HEK293T (cell line): ENCODE results near the gene LY6G5B.

Source experiments
- CTCF ChIA-PET: fragments of 350-600 bp; formaldehyde crosslinking; extraction: SDS; loops from one replicate; lab custom pipeline; 2021; ENCODE audit warnings: antibody characterized with exemption, inconsistent platforms; lab: Yijun Ruan, JAX
- POLR2A ChIA-PET: fragments of 350-600 bp; formaldehyde crosslinking; extraction: SDS; loops from one replicate; lab custom pipeline; 2020; ENCODE audit warnings: antibody characterized with exemption, inconsistent platforms; lab: Yijun Ruan, JAX
- DNase-seq: peaks from one replicate; pipeline ENCODE4 v3.0.0; 2012; ENCODE audit warnings: mixed read lengths; ENCODE audit errors: extremely low spot score
- ARNT ChIP-seq: fragments of 450-650 bp; IDR thresholded peaks from 2 replicates; pipeline ENCODE4 v1.6.1; 2017; ENCODE audit warnings: mild to moderate bottlenecking
- BHLHE40 ChIP-seq: fragments of 450-650 bp; IDR thresholded peaks from 2 replicates; pipeline ENCODE4 v1.6.1; 2016; ENCODE audit warnings: mild to moderate bottlenecking, moderate library complexity, borderline replicate concordance
- CTBP1 ChIP-seq: fragments of 450-650 bp; IDR thresholded peaks from 2 replicates; pipeline ENCODE4 v1.6.1; 2016; ENCODE audit warnings: borderline replicate concordance
- ELF4 ChIP-seq: fragments of 450-650 bp; IDR thresholded peaks from 2 replicates; pipeline ENCODE4 v1.6.1; 2017; ENCODE audit warnings: antibody characterized with exemption
- FOXA1 ChIP-seq: fragments of 450-650 bp; IDR thresholded peaks from 2 replicates; pipeline ENCODE4 v1.6.1; 2016; ENCODE audit warnings: mild to moderate bottlenecking
- FOXK2 ChIP-seq: fragments of 450-650 bp; IDR thresholded peaks from 2 replicates; pipeline ENCODE4 v1.6.1; 2016; ENCODE audit warnings: mild to moderate bottlenecking
- FOXM1 ChIP-seq: fragments of 450-650 bp; IDR thresholded peaks from 2 replicates; pipeline ENCODE4 v1.6.1; 2017; ENCODE audit warnings: mild to moderate bottlenecking, borderline replicate concordance
- HDGF ChIP-seq: fragments of 450-650 bp; IDR thresholded peaks from 2 replicates; pipeline ENCODE4 v1.6.1; 2017; ENCODE audit warnings: antibody characterized with exemption, borderline replicate concordance
- L3MBTL2 ChIP-seq: fragments of 450-650 bp; conservative IDR thresholded peaks from 2 replicates; pipeline ENCODE4 v1.6.1; 2016; ENCODE audit warnings: mild to moderate bottlenecking
- LEF1 ChIP-seq: fragments of 450-650 bp; IDR thresholded peaks from 2 replicates; pipeline ENCODE4 v1.6.1; 2017; ENCODE audit warnings: mild to moderate bottlenecking, borderline replicate concordance
- NFRKB ChIP-seq: fragments of 450-650 bp; IDR thresholded peaks from 2 replicates; pipeline ENCODE4 v1.6.1; 2016; ENCODE audit warnings: mild to moderate bottlenecking, moderate library complexity
- PKNOX1 ChIP-seq: fragments of 450-650 bp; IDR thresholded peaks from 2 replicates; pipeline ENCODE4 v1.6.1; 2016
- SP1 ChIP-seq: fragments of 450-650 bp; IDR thresholded peaks from 2 replicates; pipeline ENCODE4 v1.6.1; 2017
- SUZ12 ChIP-seq: fragments of 450-650 bp; IDR thresholded peaks from 2 replicates; pipeline ENCODE4 v1.6.1; 2016; ENCODE audit warnings: mild to moderate bottlenecking
- TARDBP ChIP-seq: fragments of 450-650 bp; IDR thresholded peaks from 2 replicates; pipeline ENCODE4 v1.6.1; 2016
- ZNF384 ChIP-seq: fragments of 450-650 bp; IDR thresholded peaks from 2 replicates; pipeline ENCODE4 v1.6.1; 2016

Gene LY6G5B

GRCh38 chr6:31631681-31632278, 38.0 kb upstream of the LY6G5B start:
- DNase-seq, result no peak
- POLR2A ChIA-PET, result no interaction called here
- CTCF ChIA-PET, result no interaction called here
- TF ChIP-seq SUZ12, result no peak
- no peak for TF ChIP-seq ELF4
- TF ChIP-seq PKNOX1, result no peak
- no peak for TF ChIP-seq LEF1
- no peak for TF ChIP-seq FOXK2
- TF ChIP-seq FOXA1, result no peak
- no peak for TF ChIP-seq L3MBTL2
- no peak for TF ChIP-seq ARNT
- no peak for TF ChIP-seq NFRKB
- no peak for TF ChIP-seq SP1
- no peak for TF ChIP-seq FOXM1
- TF ChIP-seq BHLHE40, result no peak
- no peak for TF ChIP-seq ZNF384
- no peak for TF ChIP-seq TARDBP
- no peak for TF ChIP-seq CTBP1
- TF ChIP-seq HDGF, result no peak

GRCh38 chr6:31632279-31632946, 37.4 kb upstream of the LY6G5B start:
- ChIA-PET CTCF (no interaction called here), POLR2A (interaction anchor here (0.8 to 1.4 kb wide), 2 partner anchors 10 to 91 kb away, joined by 3 to 4 read pairs; partner anchors contain the start of gene DDX39B)
- TF ChIP-seq ZNF384, result no peak
- no peak for TF ChIP-seq ARNT
- no peak for DNase-seq

- DNase-seq, result no peak
- no peak for TF ChIP-seq TARDBP
- TF ChIP-seq ARNT, result no peak
- POLR2A ChIA-PET, result interaction anchor here (0.8 to 1.4 kb wide), 4 partner anchors 10 to 92 kb away, joined by 3 to 5 read pairs (median 4); partner anchors contain the start of gene DDX39B
- CTCF ChIA-PET, result no interaction called here
These were observed 36.3 kb upstream of the LY6G5B start for GRCh38 chr6:31633447-31633846.

GRCh38 chr6:31634131-31634530, 35.6 kb upstream of the LY6G5B start:
- TF ChIP-seq PKNOX1 (no peak), LEF1 (no peak), TARDBP (no peak), CTBP1 (no peak), SUZ12 (no peak), SP1 (no peak), HDGF (no peak), FOXM1 (no peak), L3MBTL2 (no peak), ARNT (no peak), ZNF384 (no peak), NFRKB (no peak), ELF4 (no peak), BHLHE40 (no peak)
- DNase-seq, result no peak
- ChIA-PET POLR2A (interaction anchor here (1.0 to 2.0 kb wide), 4 partner anchors 9 to 92 kb away, joined by 3 to 11 read pairs (median 4); partner anchors contain the start of genes BAG6 and DDX39B), CTCF (no interaction called here)

GRCh38 chr6:31634969-31635575, 34.7 kb upstream of the LY6G5B start:
- no peak for TF ChIP-seq ZNF384
- TF ChIP-seq LEF1, result no peak
- no peak for TF ChIP-seq SP1
- ChIA-PET CTCF (interaction anchor here (1.1 kb wide), 1 partner anchor 17 kb away, joined by 3 read pairs; no protein-coding TSS in a partner anchor), POLR2A (interaction anchor here (1.0 to 2.0 kb wide), 5 partner anchors 10 to 88 kb away, joined by 3 to 11 read pairs (median 7); partner anchors contain the start of genes ATP6V1G2, BAG6, LY6G5B and NFKBIL1)
- no peak for DNase-seq

- CTCF ChIA-PET, result no interaction called here
- POLR2A ChIA-PET, result interaction anchor here (0.6 to 3.7 kb wide), 10 partner anchors 9 to 90 kb away, joined by 3 to 20 read pairs (median 4); partner anchors contain the start of genes ATP6V1G2, BAG6, C6orf47 and GPANK1
- TF ChIP-seq SUZ12 (no peak), PKNOX1 (no peak), ARNT (no peak), ZNF384 (no peak), TARDBP (no peak)
- no peak for DNase-seq
These were observed 32.8 kb upstream of the LY6G5B start for GRCh38 chr6:31636698-31637596.
